Stimulated activated CD4-positive, alpha-beta T cell treated with anti-CD3 and anti-CD28 coated beads, Interleukin-1b, Interleukin-23, amount 100 ng/mL, for 48 hours (primary cell): ENCODE data around the gene NDC1.
"Not testable (repeated sequence)": the region's sequence is repeated elsewhere in the genome, so short reads cannot be mapped to it uniquely, and the experiment has no call there.

Experiments
- DNase-seq: peaks from one replicate; pipeline ENCODE4 v3.0.0-alpha.2; 2020

Gene NDC1

GRCh38 chr1:53837924-53838653, at the start of gene NDC1:
Gene NDC1 (minus strand): TSS chr1:53838296. CDS start chr1:53838261, 35 bp downstream.
- DNase-seq, result peak; percentile 89

GRCh38 chr1:53883600-53883999, 45.5 kb upstream of the NDC1 start:
- not testable (repeated sequence) for DNase-seq

- not testable (repeated sequence) for DNase-seq
Observed at GRCh38 chr1:53881853-53882252, 43.8 kb upstream of the NDC1 start.

- no peak for DNase-seq
Observed at GRCh38 chr1:53878492-53879105, 40.5 kb upstream of the NDC1 start.

- not testable (repeated sequence) for DNase-seq
Observed at GRCh38 chr1:53875150-53875549, 37.1 kb upstream of the NDC1 start.

- no peak for DNase-seq
Observed at GRCh38 chr1:53871773-53872484, 33.8 kb upstream of the NDC1 start.

- DNase-seq, result no peak
Observed at GRCh38 chr1:53871221-53871620, 33.1 kb upstream of the NDC1 start.

GRCh38 chr1:53869454-53870117, 31.5 kb upstream of the NDC1 start:
- no peak for DNase-seq

- no peak for DNase-seq
Observed at GRCh38 chr1:53868565-53868964, 30.5 kb upstream of the NDC1 start.

- DNase-seq, result no peak
Observed at GRCh38 chr1:53862507-53862906, 24.4 kb upstream of the NDC1 start.

GRCh38 chr1:53860967-53861411, 22.9 kb upstream of the NDC1 start:
- DNase-seq, result peak; percentile 36

GRCh38 chr1:53851571-53852285, 13.6 kb upstream of the NDC1 start:
- DNase-seq, result no peak

GRCh38 chr1:53850082-53850673, 12.1 kb upstream of the NDC1 start:
- DNase-seq, result no peak

- no peak for DNase-seq
Observed at GRCh38 chr1:53847980-53848379, 9.9 kb upstream of the NDC1 start.

- DNase-seq, result no peak
Observed at GRCh38 chr1:53842347-53842746, 4.3 kb upstream of the NDC1 start.

GRCh38 chr1:53838654-53838974, 518 bp upstream of the NDC1 start:
- DNase-seq, result no peak

GRCh38 chr1:53837646-53837923, 511 bp downstream of the NDC1 start:
- DNase-seq, result no peak

GRCh38 chr1:53835491-53835890, 2.6 kb downstream of the NDC1 start:
- no peak for DNase-seq

GRCh38 chr1:53834776-53835175, 3.3 kb downstream of the NDC1 start:
- no peak for DNase-seq

- DNase-seq, result no peak
Observed at GRCh38 chr1:53833393-53833792, 4.7 kb downstream of the NDC1 start.

- no peak for DNase-seq
Observed at GRCh38 chr1:53826367-53826766, 11.7 kb downstream of the NDC1 start.

- no peak for DNase-seq
Observed at GRCh38 chr1:53825306-53825705, 12.8 kb downstream of the NDC1 start.

- DNase-seq, result no peak
Observed at GRCh38 chr1:53822931-53823330, 15.2 kb downstream of the NDC1 start.
